ENCODE measurements around the gene RAB12. TPM values are rescaled to one million over a fixed set of nuclear protein-coding genes. Genes with fewer than 3 reads are reported as not detected.

RAB12 gene
- total RNA-seq, 2 experiments from 2014 or later: 12.4 to 12.8 TPM

DNA sequence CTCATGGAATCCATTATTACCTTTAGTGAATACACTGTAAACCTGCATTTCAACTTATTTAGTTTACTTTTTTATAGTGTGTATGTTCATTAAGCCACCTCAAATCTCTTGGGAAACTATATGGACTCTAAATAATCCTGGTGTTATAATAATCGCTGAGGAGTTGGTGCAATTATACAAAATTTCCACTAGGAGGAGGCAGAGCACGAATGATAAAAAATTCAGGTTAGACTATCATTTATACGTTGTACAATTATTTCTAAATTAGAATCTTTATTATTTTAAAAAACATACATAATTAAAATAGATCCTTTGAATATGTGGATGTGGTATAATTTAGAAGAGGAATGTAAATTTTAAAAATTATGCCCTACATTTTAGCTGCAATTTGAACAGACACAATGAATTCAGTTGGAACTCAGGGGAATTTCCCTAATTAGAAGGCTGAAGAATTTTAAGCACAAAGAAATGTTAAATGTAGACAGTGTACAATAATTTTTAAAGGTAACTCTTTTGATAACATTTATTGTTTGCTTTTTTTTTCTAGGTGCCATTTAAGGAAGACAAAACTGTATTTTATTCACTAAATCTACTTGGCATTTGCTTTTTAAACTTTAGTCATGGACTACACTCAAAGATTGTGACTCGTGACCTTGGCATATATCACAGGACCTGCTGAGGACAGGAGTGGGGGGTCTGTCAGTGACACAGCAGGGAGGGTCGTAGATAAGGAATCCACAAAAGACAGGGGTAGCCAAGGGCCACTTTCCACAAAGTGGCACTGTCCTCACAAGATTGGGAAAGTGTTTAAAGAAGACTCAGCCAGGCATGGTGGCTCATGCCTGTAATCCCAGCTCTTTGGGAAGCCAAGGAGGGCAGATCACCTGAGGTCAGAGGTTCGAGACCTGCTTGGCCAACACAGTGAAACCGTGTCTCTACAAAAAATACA lies 45.5 kb downstream of the RAB12 start:
- peaks cover 10% of the 10 kb centered on the region for H3K27me3 Mint-ChIP-seq
- intact Hi-C loops (cut with DNase I, micrococcal nuclease): loop anchor here (1.0 to 5.0 kb wide), 4 partner anchors 43 to 863 kb away; no protein-coding TSS in a partner anchor
- no peak overlapping the region for H3K4me3 Mint-ChIP-seq
- ChIA-PET POLR2A (no interaction called here), CTCF (interaction anchor here (0.6 to 7.3 kb wide), 18 partner anchors 13 to 1325 kb away, joined by 3 to 54 read pairs (median 3); no protein-coding TSS in a partner anchor)
- no peaks in the 10 kb centered on the region for H3K4me1 Mint-ChIP-seq
- DNase-seq (no peak), ATAC-seq (no peak)
- H3K27ac Mint-ChIP-seq: no peak overlapping the region
- no peaks in the 10 kb centered on the region for H3K9me3 Mint-ChIP-seq (ENCODE audit: low read depth)
- H3K36me3 Mint-ChIP-seq (ENCODE audit: low read depth): no peaks in the 10 kb centered on the region

DNA sequence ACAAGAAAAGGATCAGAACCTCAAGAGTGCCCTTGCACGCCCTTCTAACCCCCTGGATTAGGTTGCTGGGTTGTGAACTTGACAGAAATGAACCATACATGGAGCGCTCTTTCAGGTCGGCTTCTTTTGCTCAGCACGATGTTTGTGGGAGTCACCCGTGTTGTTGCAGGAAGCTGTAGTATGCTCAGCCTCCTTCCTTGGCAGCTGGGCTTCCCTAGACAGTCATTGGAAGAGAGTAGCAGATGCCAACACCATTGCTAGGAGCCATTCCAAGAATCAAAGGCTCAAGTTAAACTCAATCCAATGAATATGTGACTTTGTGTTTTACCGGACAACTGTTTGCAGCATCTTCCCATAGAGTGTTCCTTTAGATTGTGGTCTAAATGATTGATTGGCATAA lies 47.0 kb downstream of the RAB12 start:
- Mint-ChIP-seq H3K4me1 (peaks cover 3% of the 10 kb centered on the region), H3K9me3 (ENCODE audit: low read depth) (no peaks in the 10 kb centered on the region), H3K4me3 (no peak overlapping the region), H3K27ac (no peak overlapping the region), H3K27me3 (peaks cover 8% of the 10 kb centered on the region), H3K36me3 (ENCODE audit: low read depth) (no peaks in the 10 kb centered on the region)
- DNase-seq (no peak), ATAC-seq (no peak)
- POLR2A ChIA-PET: no interaction called here
- CTCF ChIA-PET: interaction anchor here (0.7 to 7.3 kb wide), 4 partner anchors 16 to 331 kb away, joined by 3 to 54 read pairs (median 10); no protein-coding TSS in a partner anchor
- intact Hi-C loops (cut with DNase I, micrococcal nuclease): loop anchor here in 1 of 2 experiments (5.0 kb wide), 2 partner anchors 41 to 861 kb away; no protein-coding TSS in a partner anchor

DNA sequence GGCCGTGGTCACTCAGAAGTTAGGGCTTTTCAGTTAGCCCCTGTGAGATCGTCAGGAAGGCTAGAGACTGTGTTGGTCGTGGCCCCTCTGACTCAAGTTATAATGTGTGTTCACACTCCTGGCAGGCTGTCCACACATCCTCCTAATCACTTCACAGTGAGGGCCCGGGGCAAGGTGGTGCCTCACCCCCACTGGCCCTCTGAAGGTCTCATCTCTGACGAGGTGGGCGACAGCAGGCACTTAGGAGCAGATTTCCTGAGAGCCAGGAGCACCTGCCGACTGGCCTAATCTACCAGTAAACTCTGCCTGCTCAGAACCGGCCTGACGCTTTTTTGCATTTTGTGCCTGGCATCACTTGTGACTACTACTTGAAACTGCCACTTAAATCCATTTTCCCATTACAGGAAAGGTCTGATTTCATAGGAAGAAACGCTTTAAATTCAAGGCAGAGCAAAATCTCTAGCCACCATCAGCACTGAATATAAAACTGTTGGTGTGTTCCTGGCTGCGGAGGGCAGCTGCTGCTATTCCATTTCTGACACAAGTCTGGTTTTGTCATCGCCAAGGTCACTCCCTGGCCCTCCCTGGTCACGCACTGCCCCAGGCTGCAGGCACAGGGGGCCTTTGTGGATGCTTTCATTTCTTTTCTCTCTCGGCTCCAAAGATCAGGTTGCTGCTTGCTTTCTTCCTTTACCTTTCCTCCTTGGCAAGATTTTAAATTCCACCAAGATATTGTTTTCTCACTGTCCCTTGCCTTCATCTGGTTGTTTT lies 48.0 kb downstream of the RAB12 start:
- POLR2A ChIA-PET: no interaction called here
- no peaks in the 10 kb centered on the region for H3K36me3 Mint-ChIP-seq (ENCODE audit: low read depth)
- peaks cover 8% of the 10 kb centered on the region for H3K27me3 Mint-ChIP-seq
- CTCF ChIA-PET: interaction anchor here (0.6 to 7.3 kb wide), 3 partner anchors 50 to 330 kb away, joined by 3 to 54 read pairs (median 4); no protein-coding TSS in a partner anchor
- DNase-seq: no peak
- no peak for ATAC-seq
- no peak overlapping the region for H3K4me3 Mint-ChIP-seq
- intact Hi-C loops (cut with DNase I, micrococcal nuclease): loop anchor here in 1 of 2 experiments (5.0 kb wide), 2 partner anchors 40 to 860 kb away; no protein-coding TSS in a partner anchor
- H3K9me3 Mint-ChIP-seq (ENCODE audit: low read depth): no peaks in the 10 kb centered on the region
- peaks cover 3% of the 10 kb centered on the region for H3K4me1 Mint-ChIP-seq
- no peak overlapping the region for H3K27ac Mint-ChIP-seq

DNA sequence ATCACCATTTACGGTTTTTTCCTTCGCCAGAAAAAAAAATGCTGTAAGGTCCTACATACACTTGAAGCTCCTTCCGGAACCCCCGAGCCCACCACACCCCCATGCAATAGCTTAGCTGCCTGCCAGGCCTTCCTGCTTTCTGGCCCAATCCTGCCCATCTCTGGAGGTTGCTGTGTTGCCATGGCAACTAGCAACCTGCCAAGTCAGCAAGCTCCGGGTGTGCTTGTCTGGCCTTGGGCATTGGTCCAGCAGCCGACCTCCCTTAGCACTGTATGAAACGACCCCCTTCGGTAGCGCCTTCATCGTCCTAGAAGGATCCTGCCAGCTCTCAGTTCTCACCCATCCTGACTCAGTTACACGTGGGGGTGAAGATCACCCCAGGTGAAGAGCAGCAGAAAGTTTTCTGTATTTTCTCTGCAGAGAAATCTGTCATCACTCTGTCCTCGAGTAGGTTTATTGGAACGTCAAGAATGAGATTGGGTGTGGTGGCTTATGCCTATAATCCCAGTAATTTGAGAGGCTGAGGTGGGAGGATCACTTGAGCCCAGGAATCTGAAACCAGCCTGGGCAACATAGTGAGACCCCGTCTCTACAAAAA lies 48.7 kb downstream of the RAB12 start:
- ChIA-PET POLR2A (no interaction called here), CTCF (interaction anchor here (1.0 to 1.9 kb wide), 2 partner anchors 14 to 38 kb away, joined by 4 to 5 read pairs; no protein-coding TSS in a partner anchor)
- Mint-ChIP-seq H3K9me3 (ENCODE audit: low read depth) (no peaks in the 10 kb centered on the region), H3K27me3 (peaks cover 8% of the 10 kb centered on the region), H3K4me3 (no peak overlapping the region), H3K4me1 (peaks cover 3% of the 10 kb centered on the region), H3K36me3 (ENCODE audit: low read depth) (no peaks in the 10 kb centered on the region), H3K27ac (no peak overlapping the region)
- no peak for ATAC-seq
- no peak for DNase-seq
- intact Hi-C loops (cut with DNase I, micrococcal nuclease): loop anchor here in 1 of 2 experiments (5.0 kb wide), 2 partner anchors 39 to 859 kb away; no protein-coding TSS in a partner anchor

DNA sequence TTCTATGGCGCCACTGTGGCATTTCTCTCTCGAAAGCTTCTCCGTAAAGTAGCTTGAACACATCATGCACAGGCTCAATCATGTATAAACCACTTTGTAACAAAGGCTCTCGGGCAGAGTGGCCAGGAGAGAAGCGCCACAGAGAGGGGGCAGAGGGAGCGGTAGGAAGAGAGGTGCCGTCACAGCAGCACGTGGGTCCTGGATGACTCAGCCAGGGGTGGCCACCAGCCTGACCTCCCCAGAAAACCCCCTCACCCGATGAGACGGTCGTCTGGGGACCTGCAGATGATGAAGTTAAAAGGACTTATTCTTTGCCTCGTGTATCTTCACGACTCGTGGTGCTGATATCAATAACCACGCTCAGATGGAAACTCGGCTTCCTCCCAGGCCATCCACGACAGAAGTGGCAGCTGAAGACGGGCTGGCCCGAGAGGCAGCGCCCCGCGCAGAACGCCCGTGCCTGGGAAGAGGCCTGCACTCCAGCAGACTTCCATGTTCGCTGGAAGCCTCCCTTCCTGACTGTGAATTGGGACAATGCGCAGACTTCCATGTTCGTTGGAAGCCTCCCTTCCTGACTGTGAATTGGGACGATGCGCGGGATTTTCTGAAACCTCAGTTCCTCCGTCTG lies 49.7 kb downstream of the RAB12 start:
- peaks cover 3% of the 10 kb centered on the region for H3K4me1 Mint-ChIP-seq
- ATAC-seq: no peak
- no peaks in the 10 kb centered on the region for H3K36me3 Mint-ChIP-seq (ENCODE audit: low read depth)
- H3K27me3 Mint-ChIP-seq: peaks cover 5% of the 10 kb centered on the region
- CTCF ChIA-PET: interaction anchor here (0.6 to 1.9 kb wide), 4 partner anchors 15 to 300 kb away, joined by 3 to 5 read pairs (median 4); no protein-coding TSS in a partner anchor
- POLR2A ChIA-PET: interaction anchor here (0.7 kb wide), 1 partner anchor 17 kb away, joined by 3 read pairs; no protein-coding TSS in a partner anchor
- intact Hi-C loops (cut with DNase I, micrococcal nuclease): loop anchor here in 1 of 2 experiments (5.0 kb wide), 2 partner anchors 38 to 858 kb away; no protein-coding TSS in a partner anchor
- no peak overlapping the region for H3K4me3 Mint-ChIP-seq
- no peaks in the 10 kb centered on the region for H3K9me3 Mint-ChIP-seq (ENCODE audit: low read depth)
- no peak overlapping the region for H3K27ac Mint-ChIP-seq
- no peak for DNase-seq

DNA sequence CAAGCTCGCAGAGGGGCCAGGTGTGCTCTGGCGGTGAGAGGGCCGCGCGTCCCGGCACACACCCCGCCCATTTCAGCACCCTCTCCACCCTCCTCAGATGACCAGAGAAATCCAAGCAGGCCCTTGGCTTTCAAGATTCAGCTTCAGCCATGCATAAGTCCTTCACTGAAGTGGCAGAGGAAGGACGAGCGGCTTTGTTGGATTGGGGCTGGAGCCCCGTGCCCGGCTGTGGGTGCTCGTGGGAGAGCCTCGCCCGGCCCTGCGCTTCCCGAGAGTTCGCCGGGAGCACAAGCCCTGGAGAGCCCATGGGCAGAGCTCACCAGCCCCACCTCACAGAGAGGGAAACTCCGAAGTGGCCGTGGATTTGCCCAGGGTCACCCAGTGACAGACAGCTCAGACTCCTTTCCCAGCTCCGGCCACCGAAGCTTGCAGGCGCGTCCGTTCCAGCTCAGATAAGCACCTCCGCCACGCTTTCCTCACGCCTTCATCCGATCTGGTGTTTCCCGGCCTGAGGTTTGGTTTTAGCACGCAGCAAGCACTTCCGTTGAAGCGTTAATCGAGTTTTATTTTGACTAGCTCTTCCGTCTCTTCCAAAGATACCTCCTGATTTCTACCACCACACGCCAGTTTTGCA lies 50.5 kb downstream of the RAB12 start:
- Mint-ChIP-seq H3K4me1 (peaks cover 3% of the 10 kb centered on the region), H3K27ac (no peak overlapping the region), H3K9me3 (ENCODE audit: low read depth) (no peaks in the 10 kb centered on the region), H3K36me3 (ENCODE audit: low read depth) (no peaks in the 10 kb centered on the region), H3K4me3 (no peak overlapping the region), H3K27me3 (peaks cover 2% of the 10 kb centered on the region)
- DNase-seq: no peak
- intact Hi-C loops (cut with DNase I, micrococcal nuclease): loop anchor here in 1 of 2 experiments (5.0 kb wide), 2 partner anchors 38 to 858 kb away; no protein-coding TSS in a partner anchor
- POLR2A ChIA-PET: no interaction called here
- CTCF ChIA-PET: interaction anchor here (0.7 to 1.9 kb wide), 3 partner anchors 16 to 35 kb away, joined by 3 to 5 read pairs (median 4); no protein-coding TSS in a partner anchor
- no peak for ATAC-seq

DNA sequence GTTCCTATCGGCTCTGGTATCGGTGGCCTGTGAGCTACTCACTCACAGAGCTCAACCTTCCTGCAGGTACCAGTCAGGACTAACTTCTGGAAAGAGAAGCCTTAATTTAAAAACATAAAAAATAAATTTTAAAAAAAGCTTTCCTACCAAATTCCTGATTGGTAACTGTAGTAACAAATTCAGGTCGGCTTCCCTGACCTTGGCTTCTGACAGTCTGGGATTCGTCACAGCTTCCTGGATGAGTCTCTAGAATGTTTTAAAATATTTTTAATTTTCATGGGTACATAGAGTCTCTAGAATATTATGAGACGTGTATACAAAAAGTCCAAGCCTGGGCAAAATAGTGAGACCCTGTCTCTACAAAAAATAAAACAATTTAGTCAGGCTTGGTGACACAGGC lies 51.1 kb downstream of the RAB12 start:
- DNase-seq (no peak), ATAC-seq (no peak)
- Mint-ChIP-seq H3K36me3 (ENCODE audit: low read depth) (no peaks in the 10 kb centered on the region), H3K27ac (no peak overlapping the region), H3K9me3 (ENCODE audit: low read depth) (no peaks in the 10 kb centered on the region), H3K4me1 (peaks cover 5% of the 10 kb centered on the region), H3K4me3 (no peak overlapping the region), H3K27me3 (peaks cover 2% of the 10 kb centered on the region)
- intact Hi-C loops (cut with DNase I, micrococcal nuclease): no loop called here
- POLR2A ChIA-PET: no interaction called here
- CTCF ChIA-PET: interaction anchor here (0.7 to 1.0 kb wide), 2 partner anchors 36 to 121 kb away, joined by 3 to 4 read pairs; no protein-coding TSS in a partner anchor

DNA sequence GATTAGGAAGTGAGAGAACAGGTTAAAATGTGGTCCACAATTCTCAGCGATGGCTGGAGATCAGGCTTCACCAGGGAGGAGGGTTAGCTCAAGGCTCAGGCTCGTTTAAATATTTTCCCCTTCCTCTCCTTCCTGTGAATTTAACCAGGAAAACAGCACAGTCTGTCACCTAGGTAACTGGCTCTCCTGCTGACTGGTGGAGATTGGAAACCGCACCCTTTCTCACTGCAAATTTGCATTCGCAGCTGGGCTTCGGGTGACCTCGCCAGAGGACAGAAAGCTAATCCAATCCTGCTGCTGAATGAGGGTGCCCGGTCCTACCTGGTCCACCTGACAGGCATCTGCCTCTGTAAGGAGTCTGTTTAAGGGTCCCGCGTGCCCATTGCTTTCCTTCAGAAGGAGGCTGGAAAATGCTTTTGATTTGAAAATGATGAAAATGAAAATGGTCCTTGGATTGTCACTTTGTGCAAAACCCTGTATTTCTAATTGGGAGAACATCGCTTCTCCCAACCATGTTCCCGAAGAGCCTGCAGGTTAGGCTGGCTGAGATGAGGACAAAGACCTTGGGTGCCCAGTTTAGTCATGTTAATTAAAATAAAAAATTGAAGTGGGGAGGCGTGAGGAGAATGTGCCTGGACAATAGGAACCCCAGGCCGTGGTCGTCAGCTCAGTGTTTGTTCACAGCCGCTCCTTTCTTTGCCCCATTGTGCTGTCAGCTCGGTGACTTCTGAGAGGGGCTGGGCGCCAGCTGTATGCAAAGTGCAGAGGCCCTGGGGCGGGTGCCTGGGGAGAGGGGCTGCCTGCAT lies 52.7 kb downstream of the RAB12 start:
- H3K4me1 Mint-ChIP-seq: peaks cover 5% of the 10 kb centered on the region
- no peaks in the 10 kb centered on the region for H3K9me3 Mint-ChIP-seq (ENCODE audit: low read depth)
- H3K27ac Mint-ChIP-seq: no peak overlapping the region
- no peak for DNase-seq
- CTCF ChIA-PET: interaction anchor here (1.6 kb wide), 1 partner anchor 326 kb away, joined by 7 read pairs; no protein-coding TSS in a partner anchor
- no peaks in the 10 kb centered on the region for H3K36me3 Mint-ChIP-seq (ENCODE audit: low read depth)
- intact Hi-C loops (cut with DNase I, micrococcal nuclease): no loop called here
- H3K4me3 Mint-ChIP-seq: no peak overlapping the region
- no peak for ATAC-seq
- peaks cover 2% of the 10 kb centered on the region for H3K27me3 Mint-ChIP-seq
- POLR2A ChIA-PET: no interaction called here

DNA sequence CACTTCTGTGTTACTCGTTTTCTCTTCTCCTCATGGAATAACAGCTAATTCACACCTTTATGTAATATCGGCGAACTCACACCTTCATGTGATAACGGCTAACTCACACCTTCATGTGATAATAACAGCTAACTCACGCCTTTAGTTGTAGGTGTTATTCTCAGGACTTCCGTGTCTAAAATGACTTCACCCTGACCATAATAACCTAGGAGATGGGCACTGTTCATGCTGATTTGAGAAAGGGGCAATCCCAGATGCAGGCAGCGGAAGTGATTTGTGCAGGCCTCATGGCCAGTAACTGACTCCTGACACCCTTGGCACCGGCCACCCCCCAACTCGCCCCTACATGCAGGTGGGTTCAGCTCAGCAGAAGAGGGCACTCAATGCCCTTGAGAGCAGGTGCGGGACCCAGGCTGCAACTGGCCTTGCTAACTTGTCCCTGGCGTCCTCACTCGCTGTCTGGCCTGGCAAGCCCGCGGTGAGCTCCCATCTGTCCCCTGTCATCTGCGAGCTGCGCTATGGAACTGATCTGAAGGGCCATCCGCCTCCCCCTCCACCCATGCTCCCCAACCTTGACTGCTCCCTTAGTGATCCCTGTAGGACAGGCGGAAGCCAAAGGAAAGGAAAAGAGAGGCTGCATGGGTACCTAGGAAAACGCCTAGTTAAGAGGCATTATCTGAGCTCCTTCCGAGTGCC lies 53.5 kb downstream of the RAB12 start:
- Mint-ChIP-seq H3K36me3 (ENCODE audit: low read depth) (no peaks in the 10 kb centered on the region), H3K9me3 (ENCODE audit: low read depth) (no peaks in the 10 kb centered on the region), H3K4me1 (peaks cover 5% of the 10 kb centered on the region), H3K27me3 (peaks cover 2% of the 10 kb centered on the region), H3K4me3 (no peak overlapping the region), H3K27ac (no peak overlapping the region)
- intact Hi-C loops (cut with DNase I, micrococcal nuclease): no loop called here
- CTCF ChIA-PET: interaction anchor here (0.5 kb wide), 1 partner anchor 1633 kb away, joined by 3 read pairs; no protein-coding TSS in a partner anchor
- POLR2A ChIA-PET: no interaction called here
- DNase-seq (no peak), ATAC-seq (no peak)
